NCI-H526 treated with DMSO at 0.1 percent for 48 hours (cell line): ENCODE measurements around the gene CGA.

ENCODE experiments used
- DNase-seq: peaks from one replicate; lab custom pipeline; 2025; lab: John Stamatoyannopoulos, UW

CGA gene

GRCh38 chr6:87088076-87088475 is 6.8 kb downstream of the CGA start:
- DNase-seq = no peak

DNA sequence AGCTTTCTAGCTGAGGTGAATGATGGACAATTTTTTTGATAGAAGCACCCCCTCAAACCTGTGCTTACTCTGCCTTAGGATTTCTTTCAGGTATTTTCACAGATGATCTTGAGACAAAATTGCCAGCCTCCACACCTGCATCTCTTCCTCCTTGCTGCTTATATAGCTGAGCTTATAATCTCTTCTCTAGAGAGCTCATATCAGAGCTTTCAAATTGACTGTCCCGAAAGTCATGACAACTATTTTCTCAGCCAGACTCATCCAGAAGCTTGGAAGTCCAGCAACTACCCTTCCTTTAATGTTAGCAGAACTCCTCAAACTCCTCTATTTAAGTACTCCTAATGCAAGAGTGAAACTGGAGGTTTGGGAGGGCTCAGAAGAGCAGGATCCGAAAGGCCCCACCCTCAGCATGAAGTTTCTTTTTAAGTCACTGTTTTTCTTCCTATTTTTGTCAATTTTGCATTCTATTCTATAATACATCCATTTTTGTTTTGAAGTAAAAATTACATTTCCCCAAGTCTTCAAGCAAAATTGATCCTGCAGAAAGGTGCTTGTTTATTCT is 12.7 kb downstream of the CGA start:
- DNase-seq = no peak

DNA sequence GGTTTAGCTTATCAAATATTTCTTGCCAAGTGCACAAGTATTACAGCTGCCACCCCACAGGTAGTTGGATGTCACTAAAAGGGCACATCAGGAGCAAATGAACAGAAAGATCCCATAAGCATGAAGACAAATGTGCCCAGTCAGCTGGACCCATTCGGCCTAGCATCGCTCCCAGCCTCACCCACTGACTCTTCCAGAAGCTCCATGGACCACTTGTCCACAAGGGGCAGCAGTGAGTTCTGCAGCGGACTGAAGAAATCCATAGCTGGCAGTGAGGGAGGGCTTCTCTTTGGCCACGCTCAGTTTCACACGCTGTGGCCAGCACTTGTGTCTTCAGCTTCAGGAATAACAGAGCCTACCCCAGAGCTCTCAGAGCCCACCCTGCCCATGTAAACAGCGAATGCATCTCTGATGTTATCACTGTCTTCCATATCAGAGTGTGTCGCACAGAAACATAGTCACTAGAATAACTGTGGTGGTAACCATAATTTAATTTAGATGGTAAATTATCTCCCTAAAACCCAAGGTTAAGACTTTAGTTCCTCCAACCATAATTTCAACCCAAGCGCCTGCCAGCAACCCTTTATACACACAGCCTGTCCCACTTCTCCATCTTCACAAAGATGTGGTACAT is 15.8 kb downstream of the CGA start:
- peak; percentile 19 for DNase-seq

- DNase-seq = no peak
These were observed 19.7 kb downstream of the CGA start for GRCh38 chr6:87075168-87075567.

DNA sequence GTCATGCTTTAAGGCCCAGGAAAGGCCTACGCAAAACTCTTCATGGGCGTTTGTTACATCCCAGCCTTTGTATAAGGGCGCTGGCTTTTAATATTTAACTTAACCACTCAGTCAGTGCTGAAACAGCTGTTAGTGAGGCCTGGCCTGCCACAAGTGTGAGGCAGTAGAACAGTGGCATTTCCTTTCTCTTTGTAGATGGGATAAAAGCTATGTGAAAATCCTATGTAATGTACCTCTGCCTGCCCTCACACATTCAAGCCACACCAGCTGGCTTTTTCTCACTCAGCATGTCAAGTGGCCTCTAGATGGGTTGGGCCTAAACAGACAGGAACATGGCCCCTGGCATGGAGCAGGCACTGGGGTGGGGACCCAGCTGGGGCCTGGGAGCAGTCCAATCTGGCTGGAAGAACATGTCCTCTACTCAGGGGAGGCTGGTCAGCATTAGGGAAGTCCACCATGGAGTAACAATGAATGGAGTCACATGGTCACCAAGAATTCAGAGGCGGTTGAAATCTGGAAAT is 20.7 kb downstream of the CGA start:
- no peak for DNase-seq

DNA sequence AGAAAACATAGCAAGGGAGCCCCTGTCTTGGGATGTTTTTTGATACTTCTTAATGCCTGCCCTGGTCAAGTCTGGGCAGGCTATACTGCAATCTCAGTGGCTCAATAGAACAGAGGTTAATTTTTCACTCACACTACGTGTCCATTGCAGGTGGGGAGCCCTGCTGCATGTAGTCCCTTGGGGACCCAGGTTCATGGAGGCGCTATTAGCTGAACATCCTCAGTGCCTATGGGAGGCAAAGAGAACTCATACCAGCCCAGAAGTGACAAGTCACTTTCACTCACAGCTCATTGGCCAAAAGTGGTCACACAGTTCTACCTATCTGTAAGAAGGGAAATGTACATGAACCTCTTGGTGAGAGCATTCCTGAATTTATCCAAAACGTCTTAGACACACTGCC is 23.2 kb downstream of the CGA start:
- DNase-seq = no peak

GRCh38 chr6:87070741-87071140 is 24.2 kb downstream of the CGA start:
- no peak for DNase-seq

- DNase-seq = no peak
These were observed 26.1 kb downstream of the CGA start for GRCh38 chr6:87068795-87069194.

- DNase-seq = peak; percentile 73
These were observed 28.2 kb downstream of the CGA start for GRCh38 chr6:87066449-87067333.

DNA sequence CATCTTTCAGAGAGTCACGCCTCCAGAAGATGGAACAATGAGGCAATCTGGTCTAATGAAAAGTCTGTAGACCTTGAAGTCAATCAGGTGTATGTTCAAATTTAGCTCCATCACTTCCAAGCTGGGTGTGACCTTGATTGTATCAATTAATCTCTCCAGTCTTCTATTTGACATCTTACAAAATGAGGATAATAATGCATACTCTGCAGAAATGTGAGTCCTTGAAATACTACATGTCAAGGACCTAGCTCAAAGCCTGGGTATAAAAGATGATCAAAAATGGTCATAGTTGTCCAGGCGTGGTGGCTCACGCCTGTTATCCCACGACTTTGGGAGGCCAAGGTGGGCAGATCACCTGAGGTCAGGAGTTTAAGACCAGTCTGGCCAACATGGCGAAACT is 29.8 kb downstream of the CGA start:
- DNase-seq = no peak

GRCh38 chr6:87059943-87060342 is 35.0 kb downstream of the CGA start:
- DNase-seq = no peak

GRCh38 chr6:87054143-87054833 is 40.6 kb downstream of the CGA start:
- no peak for DNase-seq

DNA sequence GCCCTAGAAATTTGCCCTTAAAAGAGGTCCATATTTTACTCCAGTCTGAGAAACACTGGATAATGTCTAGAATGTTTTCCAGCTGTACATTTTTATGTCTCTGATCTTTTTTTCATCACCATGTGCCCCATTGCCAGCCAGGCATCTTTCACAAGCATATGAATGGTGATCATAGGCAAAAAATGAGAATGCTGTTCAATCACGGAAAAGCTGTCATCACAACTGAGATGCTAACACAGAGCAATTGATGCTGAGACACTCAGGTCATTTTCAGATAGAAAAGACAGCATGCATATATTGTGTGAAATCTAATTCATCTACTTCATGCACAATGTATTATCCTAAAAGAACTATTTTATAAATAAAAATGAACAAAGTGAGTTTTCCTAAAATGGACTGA is 41.6 kb downstream of the CGA start:
- no peak for DNase-seq

GRCh38 chr6:87049779-87050178 is 45.1 kb downstream of the CGA start:
- no peak for DNase-seq

DNA sequence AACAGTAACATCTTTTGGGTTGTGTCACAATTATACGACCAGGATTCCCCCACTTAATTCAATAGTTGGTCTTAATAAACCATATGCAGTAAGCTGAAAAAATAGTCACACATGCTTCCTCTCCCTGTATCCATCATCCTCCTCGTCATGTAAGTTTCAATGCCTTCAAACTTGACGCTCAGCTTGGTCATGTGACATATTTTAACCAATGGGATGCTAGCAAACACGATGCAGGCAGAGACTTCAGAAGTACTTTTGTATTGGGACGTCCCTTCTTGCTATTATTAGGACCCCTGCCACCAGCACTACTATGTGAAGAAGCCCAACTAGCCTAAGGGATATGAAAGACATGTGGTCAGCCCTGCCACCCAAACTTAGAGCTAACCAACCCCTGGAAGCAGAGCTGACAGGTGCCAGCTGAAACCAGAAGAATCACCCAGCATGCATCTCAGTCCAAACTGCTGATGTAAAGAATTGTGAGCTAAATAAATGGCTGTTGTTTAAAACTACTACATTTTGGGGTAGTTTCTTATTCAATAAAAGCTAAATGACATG is 49.3 kb downstream of the CGA start:
- no peak for DNase-seq

DNA sequence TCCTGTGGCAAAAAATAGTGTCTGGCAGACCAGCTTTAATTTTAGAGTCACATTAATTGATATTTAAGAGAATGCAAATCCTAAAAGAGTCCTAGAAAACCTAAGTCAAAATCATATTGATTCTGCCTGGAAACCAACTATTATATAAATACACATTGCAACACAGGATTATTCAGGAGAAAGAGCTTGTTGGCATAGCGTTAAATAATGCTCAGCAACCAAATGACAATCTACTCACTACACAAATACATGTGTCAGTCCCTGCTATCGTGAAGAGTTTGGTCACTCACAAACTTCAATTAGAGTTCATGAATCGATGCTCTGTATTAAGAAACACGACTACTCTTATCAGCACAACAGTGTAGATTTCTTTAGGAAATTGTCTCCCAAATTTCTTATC is 54.2 kb downstream of the CGA start:
- DNase-seq = no peak
